HepG2 (cell line): ENCODE data around the gene MCM6.

Experiments used
- DNMT1 ChIP-seq: sonication (generic); formaldehyde crosslinking; IDR thresholded peaks from 2 replicates; pipeline ENCODE4 v1.5.1; 2020; ENCODE audit warnings: mild to moderate bottlenecking, missing genetic modification reagents
- TF ChIP-seq, protein P1 (sequence below): sonication (generic); formaldehyde crosslinking; IDR thresholded peaks from 2 replicates; pipeline ENCODE4 v1.4.0; 2020; ENCODE audit warnings: missing genetic modification reagents
- TF ChIP-seq, protein P2 (sequence below): sonication (generic); formaldehyde crosslinking; IDR thresholded peaks from 2 replicates; pipeline ENCODE4 v1.5.0; 2020; ENCODE audit warnings: mild to moderate bottlenecking, missing genetic modification reagents, moderate library complexity

DNA sequence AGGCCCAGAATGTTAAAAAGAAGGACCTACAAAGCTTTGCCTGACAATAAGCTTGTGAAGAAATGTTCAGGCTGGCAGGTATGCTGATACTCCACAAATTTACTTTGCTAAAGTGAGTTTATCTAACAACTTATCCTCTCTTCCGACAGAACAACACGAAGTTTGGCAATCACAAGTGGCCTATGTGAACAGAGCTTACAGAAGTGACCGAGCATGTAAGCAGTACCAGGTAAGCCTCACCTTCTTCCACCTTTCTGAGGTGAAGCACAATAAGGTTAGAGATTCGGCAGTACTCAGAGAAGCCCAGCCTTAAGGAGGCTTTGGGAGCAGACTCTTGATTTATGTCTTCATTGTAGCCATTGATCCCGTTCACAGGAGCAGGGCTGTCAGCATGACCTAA is 30.2 kb downstream of the MCM6 start:
- TF ChIP-seq, protein P1, sequence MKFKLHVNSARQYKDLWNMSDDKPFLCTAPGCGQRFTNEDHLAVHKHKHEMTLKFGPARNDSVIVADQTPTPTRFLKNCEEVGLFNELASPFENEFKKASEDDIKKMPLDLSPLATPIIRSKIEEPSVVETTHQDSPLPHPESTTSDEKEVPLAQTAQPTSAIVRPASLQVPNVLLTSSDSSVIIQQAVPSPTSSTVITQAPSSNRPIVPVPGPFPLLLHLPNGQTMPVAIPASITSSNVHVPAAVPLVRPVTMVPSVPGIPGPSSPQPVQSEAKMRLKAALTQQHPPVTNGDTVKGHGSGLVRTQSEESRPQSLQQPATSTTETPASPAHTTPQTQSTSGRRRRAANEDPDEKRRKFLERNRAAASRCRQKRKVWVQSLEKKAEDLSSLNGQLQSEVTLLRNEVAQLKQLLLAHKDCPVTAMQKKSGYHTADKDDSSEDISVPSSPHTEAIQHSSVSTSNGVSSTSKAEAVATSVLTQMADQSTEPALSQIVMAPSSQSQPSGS (CRISPR knock-in tag), result no peak
- no peak for TF ChIP-seq DNMT1 (CRISPR knock-in tag)
- TF ChIP-seq, protein P2, sequence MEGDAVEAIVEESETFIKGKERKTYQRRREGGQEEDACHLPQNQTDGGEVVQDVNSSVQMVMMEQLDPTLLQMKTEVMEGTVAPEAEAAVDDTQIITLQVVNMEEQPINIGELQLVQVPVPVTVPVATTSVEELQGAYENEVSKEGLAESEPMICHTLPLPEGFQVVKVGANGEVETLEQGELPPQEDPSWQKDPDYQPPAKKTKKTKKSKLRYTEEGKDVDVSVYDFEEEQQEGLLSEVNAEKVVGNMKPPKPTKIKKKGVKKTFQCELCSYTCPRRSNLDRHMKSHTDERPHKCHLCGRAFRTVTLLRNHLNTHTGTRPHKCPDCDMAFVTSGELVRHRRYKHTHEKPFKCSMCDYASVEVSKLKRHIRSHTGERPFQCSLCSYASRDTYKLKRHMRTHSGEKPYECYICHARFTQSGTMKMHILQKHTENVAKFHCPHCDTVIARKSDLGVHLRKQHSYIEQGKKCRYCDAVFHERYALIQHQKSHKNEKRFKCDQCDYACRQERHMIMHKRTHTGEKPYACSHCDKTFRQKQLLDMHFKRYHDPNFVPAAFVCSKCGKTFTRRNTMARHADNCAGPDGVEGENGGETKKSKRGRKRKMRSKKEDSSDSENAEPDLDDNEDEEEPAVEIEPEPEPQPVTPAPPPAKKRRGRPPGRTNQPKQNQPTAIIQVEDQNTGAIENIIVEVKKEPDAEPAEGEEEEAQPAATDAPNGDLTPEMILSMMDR (CRISPR knock-in tag), result no peak
